ENCODE results near the gene MAPKAP1.

The MAPKAP1 gene

DNA sequence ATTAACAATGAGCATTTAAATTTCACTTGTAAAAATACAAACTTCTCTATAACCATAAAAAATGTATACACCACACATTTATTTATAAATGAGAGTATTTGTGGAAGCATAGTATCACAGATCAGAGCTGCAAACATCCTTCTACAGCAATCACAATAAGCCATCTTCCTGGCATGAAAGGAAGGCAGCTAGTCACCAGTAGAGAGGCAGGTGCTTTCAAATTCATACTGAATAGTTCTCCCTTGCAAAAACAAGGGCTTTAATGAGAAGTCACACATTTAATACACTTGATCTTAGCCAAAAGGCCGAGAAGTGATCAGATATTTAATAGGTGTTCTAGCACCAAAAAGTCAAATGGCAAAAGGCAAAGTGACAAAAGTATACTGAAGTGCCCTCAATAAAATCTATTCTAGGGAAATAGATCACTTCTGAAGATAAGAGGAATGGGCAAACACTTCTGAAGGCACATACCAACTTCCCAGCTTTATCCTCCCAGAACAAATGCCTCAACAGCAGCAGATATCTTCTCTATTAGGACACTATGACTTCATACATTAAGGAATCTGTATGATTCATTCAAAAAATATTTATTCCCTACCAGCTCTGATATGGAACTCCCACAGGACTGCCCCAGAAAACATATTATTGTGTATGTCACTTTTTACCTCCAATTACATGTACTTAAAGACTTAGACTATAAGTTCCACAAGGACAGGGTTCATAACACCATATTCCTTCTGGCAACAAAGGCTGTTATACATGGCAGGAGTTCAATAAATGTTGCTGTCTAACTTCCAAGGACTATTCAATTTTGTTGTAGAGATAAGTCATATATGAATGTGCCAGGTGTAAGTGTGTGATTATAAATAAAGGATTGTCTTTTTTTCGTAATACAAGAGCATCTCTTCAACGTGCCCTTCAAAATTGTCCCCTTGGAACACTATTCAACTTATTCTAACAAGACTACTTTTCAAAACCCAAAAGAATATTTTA lies 31.7 kb downstream of the MAPKAP1 start:
- DNase-seq (ENCODE audit: low spot score) = no peak

DNA sequence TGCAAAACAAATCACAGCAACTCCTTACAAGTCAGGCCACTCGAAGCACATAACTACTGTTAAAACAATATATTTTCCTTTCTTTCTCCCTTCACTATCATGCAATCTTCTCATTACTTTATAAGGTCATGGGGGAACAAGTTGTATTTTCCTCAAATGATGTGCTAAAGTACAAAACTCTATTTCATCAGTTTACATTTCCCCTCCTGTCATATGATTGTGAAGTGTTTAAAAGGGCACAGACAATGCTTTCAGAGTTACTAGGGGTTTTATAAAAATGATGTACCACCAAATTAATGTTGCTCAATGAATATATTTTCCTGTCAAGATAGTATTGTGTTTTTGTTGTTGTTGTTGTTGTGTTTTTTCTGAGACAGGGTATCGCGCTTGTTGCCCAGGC lies 34.1 kb downstream of the MAPKAP1 start:
- DNase-seq (ENCODE audit: low spot score) = no peak

DNA sequence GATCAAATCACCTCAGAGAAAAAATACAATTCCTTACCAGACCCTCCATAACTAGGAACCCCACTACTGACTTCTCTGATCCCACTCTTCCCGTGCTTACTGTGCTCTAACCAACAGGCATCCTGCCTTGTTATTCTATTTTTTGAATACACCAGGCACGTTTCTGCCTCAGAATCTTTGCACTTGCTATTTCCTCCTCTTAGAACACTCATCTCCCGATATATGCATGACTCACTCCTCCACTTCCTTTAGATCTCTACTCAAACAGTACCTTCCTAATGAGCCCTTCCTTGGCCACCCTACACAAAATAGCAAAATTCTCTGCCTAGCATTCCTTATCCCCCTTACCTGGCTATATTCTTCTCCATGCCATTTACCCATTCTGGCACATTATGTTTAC lies 43.9 kb downstream of the MAPKAP1 start:
- DNase-seq (ENCODE audit: low spot score) = no peak

DNA sequence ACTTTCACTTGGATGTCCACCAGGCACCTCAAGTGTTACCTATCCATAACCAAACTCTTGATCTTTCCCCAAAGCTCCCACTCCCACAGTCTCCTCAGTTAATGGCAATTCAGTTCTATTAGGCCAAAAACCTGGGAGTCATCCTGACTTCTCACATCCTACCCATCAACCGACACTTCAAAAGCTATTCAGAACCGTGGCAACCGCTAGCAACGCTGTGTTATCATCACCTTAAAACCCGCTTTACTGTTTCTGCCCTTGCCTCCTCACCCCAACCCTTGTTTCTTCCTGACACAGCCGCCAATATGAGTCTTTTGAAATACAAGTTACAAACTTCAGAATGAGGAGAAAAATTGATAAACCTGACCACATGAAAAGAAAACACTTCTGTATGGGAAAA lies 46.5 kb downstream of the MAPKAP1 start:
- DNase-seq (ENCODE audit: low spot score) = no peak

DNA sequence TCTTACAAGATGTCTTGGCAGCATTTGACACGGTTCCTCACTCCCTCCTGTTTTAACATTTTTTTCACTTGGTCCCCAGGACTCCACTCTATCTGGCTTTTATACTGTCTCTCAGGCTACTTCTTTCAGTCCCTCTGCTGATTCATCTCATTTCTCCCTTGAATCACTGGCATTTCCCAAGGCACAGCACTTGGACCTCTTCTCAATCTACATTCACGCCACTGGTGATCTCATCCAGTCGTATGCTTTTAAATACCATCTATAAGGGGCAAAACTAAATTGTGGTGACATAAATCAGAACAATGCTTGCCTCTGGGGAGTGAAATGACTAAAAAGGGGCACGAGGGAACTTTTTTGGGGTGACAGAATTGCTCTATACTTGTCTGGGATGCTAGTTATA lies 47.1 kb downstream of the MAPKAP1 start:
- no peak for DNase-seq (ENCODE audit: low spot score)

DNA sequence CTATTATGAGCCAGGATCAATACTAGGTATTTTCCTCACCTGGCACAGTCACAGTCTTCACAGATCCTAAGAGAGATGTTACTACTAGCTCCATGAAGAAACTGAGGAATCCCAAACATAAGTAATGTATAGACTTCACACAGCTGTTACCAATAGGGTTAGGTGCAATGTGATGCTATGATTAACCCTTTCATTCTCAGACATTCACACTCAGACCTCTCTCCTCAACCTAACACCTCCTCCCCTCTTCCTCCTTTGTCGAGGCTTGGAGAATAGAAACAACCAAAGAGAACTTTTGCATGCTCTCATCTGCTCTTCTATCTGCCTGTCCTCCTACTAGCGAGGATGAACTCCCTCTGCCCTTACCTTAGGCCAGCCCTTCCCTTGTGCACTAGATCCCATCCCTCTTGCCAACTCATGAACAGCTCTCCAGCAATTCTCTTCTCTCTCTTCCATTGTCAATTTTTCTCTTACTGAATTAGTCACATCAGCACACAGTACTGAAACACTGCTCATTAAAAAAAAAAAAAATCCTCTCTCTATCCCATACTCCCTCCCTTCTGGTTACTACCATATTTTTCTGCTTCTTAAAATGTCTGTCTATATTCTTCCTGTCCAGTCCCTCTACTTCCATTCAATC lies 47.7 kb downstream of the MAPKAP1 start:
- DNase-seq (ENCODE audit: low spot score) = no peak

DNA sequence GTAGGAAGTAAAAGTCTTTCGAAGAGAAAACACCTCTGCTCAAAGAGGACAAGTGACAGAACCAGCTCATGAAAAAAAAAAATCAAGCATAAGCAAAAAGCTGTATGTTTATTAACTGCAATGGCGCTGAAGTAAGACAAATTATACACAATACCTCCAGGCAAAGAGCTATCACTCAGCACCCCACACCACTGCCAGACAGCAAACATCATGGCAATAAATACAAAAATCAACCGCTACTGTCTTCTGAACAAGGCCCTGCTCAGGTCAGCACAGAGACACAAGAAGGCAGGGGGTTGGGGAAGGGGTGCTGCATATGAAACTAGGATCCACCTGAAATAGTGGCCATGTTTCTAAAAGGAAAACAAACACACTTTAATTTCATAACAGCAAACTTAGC lies 50.4 kb downstream of the MAPKAP1 start:
- no peak for DNase-seq (ENCODE audit: low spot score)

DNA sequence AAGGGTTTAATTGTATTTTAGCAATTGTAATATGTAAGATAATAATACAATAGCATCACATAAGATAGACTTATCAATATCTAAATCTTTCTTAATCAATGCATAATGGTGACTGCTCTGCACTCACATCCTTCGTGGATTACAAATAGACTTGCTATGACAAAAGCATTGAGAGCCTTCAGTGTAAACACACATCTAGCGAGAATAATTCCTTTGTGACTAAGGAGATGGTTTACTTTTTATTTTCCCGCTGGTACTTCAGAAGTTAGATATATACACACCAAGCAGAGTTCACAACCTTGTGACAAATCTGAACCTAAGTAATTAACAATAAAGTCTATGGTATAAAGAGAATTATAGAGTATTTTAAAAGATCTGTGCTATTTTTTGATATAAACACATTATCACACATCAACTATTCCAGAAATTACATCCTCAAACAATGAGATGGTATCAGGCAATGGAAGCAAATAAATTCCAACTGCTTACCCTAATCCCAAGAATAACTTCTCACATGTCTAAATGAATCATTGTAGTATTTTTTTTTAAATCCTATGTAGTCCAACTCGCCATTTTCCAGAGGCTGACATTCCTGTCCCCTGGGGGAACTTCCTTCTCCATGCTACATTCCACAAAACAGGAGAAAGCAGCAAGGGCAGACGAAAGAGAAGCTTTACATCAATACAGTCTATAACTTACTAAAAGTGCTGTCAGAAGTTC lies 51.2 kb downstream of the MAPKAP1 start:
- DNase-seq (ENCODE audit: low spot score) = no peak

DNA sequence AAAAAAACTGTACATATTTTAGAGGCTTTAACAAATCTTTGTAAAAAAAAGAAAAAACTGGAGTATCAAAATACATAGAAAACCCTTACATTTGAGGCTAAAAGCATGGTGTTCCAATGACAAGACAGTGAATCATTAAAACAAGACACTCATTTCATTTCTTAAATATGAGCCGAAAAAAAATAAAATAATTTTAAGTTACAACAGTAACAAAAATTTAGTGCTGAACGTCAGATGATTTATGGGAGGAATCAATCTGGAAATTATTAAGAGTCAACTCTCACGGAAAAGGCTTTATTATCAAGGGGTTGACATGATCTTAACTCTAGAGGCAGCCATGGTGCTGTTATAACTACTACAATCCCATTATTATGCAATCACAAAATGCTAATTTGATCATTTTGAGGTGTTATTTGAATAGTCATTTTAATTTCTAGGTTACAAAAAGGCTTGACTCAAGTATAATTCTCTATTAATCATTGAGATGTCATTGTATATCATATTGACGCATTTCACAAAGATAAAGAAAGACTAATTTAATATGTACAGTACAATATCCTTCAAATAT lies 51.9 kb downstream of the MAPKAP1 start:
- no peak for DNase-seq (ENCODE audit: low spot score)

DNA sequence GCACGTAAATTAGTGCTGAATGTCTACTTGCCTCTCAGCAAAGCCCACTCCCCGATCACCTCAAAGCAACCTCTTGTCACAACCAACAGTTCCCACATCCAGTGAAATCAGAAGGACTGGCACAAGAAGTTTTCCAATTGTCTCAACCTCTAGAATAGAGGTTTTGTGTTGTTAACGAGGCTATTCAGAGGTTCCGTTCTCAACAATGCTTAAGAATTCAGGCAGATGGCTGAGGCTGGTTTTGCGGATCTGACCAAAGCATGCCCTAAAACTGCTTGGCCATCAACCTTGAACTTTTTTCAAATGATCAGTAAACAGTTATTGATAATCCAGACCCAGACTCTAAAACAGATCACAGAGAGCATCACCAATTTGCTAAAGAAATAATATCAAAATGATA lies 52.9 kb downstream of the MAPKAP1 start:
- DNase-seq (ENCODE audit: low spot score) = no peak

DNA sequence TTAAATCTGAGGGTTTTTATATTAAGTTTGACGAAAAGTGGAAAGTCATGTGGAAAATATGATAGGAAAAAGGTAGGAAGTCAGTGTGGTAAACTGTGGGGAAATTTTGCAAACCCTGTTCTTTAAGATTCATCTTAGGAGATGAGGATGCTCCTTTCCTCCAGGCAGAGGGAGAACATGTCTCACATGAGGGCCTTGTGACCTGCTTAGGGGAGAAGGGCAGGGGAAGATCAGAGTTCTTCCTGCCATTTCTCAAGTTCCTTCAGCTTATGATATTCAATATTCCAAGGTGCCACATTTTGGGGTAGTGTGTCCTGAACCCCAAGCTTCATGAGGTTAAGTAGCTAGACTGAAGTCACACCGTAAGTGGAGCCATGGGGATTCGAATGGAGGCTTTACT lies 53.7 kb downstream of the MAPKAP1 start:
- DNase-seq (ENCODE audit: low spot score) = no peak

DNA sequence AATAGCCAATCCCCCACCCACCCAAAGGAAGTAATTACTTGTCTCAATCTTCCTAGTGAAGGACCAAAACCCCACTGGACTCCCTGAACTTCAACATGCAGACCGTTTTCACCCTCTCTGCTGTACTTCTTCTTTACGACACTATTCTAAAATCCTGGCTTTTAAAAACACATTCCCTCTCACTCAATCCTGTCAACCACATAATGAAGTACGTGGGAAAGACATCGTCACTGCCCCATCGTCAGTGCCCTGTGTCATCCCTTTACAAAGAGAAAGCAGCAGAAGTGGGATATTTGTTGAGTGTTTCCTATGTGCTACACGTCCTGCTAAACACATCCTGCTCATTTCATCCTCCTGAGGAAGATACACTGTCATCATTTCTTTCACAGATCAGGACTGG lies 54.2 kb downstream of the MAPKAP1 start:
- DNase-seq (ENCODE audit: low spot score) = no peak

DNA sequence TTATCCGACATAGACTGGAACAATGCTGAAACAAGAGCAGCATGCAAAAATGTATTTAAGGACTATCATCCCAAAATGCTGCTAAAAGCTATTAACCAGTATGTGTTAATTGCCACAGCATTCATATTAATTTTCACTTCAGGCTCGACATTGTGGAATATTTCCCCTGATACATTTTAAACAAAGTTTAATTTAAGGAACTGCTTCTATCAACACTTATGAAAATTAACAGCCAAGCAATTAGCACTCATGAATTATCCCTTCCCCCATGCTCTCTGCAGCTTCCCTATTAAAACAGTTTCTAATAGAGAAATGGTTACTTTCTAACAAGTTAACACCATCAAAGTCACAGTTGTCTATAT lies 54.8 kb downstream of the MAPKAP1 start:
- no peak for DNase-seq (ENCODE audit: low spot score)

DNA sequence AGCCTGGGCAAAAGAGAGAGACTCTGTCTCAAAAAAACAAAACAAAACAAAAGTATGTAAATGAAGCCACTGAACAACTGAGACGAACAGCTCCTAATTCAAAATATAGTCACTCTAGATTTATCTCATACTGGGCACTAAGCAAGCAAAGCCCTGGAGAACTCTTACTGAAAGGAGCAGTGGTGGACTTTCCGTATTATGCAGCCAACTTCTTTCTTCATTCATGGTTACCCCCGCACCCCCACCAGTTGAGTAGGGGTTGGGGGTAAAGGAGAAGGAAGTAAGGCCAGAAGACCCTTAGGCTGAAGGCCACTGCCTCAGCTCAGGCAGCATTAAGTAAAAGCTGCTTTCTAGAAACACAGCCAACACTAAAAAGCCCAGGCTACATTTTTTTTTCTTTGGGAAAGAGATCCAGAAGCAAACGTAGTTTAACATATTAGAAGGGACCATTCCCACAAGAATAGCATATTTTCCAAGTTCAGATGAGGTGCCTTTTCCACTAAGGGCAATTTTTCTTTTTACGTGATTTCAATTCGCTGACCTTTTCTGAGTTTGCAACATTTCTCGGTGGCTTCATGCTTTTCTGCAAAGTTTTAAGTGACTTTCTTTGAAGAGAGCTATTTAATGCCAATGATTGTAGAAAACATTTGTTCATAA lies 55.3 kb downstream of the MAPKAP1 start:
- DNase-seq (ENCODE audit: low spot score) = no peak

DNA sequence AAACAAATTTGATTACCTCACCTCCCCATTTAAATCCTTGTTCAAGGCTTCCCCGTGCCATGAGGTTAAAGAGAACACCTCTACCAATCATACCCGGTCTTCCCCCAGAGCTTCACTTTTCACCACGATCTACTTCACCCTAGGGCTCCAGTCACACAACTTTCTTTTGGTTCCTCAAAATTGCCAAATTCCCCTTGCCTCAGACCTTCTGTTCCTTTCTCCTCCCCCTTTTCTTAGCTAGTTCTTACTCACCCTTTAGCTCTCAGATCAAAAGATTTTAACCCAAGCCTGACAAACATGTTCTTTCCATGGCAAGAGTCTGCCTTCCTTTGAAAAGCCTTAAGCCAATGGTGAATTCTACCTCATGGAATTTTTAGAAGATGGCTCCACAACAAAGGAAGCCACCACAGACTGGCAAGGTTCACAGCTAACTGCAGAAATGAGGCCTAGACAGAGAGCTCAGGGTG lies 56.7 kb downstream of the MAPKAP1 start:
- DNase-seq (ENCODE audit: low spot score) = no peak

DNA sequence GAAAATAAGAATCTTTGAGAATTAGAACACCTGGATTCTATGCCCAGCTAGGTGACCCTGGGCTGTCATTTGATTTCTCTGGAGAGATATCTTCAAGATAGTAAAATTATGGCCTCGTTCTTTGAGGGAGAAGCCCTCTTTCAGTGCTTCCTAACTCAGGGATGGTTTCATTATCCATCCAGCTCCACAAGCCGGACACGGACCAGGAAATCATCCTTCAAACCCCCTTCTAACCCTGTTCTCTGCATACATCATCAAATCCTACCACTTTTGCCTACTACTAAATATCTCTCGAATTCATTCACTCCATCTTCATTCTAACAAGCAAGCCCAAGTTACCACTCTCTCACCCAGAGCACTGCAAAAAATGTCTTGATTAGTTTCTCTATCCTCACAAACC lies 57.2 kb downstream of the MAPKAP1 start:
- no peak for DNase-seq (ENCODE audit: low spot score)

DNA sequence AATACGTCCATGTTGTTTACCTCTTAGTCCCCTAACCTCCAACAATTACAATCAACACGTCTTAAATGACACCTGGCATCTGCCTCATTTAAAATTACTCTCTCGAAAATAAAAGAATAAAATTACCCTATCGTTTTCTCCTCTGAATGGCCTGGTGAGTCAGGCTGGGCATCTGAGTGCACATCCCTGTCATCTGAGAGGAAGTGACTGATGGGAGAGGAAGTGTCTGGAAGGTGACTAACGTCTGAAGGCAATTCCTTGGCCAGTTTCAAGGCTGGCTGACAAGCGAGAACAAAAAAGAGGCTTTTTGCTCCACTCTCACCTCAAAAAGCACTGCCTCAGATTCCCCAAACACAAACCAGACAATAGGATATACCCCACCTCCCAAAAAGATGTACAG lies 57.7 kb downstream of the MAPKAP1 start:
- DNase-seq (ENCODE audit: low spot score) = no peak

DNA sequence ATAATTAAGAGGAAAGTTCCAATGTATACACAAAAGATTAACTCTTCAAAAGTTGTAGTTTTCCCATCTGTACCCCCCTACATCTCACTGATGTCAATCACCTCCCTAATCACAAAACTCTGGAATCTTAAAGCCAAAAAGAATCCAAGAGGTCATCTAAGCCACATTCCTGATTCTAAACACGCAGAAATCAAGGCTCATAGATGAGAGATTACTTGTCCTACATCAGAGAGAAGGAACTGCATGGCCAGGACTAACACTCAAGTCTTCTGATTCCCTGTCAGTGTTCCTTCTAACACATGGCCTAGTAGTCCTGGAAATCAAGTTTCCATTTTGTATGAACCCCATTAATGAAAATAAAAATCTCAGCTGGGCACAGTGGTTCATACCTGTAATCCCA lies 58.7 kb downstream of the MAPKAP1 start:
- no peak for DNase-seq (ENCODE audit: low spot score)

DNA sequence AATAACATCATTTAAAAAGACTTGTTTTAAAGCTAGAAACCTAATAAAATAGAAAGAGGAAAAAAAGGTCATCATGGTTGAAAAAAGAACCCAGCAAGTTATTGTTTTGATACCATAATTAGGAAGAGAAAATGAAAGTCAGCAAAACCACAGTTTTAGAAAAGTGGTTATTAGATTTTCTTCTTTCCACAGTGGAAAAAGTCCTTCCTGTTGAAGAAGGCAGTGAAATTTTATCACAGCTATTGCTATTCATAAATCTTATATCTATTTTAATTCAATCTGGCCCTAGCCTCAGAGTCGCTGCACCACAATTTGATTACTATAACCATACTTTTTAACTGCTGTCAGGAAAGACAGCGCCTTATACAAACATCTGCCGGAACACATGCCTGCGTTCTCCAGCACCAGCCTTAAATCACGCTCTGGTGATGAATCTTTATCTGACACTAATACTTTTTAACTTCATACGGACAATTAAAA lies 60.3 kb downstream of the MAPKAP1 start:
- DNase-seq (ENCODE audit: low spot score) = no peak

DNA sequence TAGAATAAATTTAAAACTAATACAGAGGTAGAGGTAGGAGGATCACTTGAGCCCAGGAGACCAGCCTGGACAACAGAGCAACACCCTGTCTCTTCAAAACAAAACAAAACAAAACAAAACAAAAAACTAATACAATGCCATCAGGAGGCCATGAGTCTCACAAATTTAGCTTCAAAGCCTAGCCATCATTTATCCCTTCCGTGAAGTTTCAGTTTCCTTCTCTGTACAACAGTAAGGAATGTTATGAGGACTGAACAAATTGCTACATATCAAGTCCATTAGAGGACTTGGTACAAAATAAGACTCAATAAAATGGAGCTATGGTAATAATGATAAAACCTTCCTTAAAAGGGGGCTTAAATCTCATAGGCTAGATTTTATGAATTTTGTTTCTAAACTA lies 60.8 kb downstream of the MAPKAP1 start:
- DNase-seq (ENCODE audit: low spot score) = no peak

DNA sequence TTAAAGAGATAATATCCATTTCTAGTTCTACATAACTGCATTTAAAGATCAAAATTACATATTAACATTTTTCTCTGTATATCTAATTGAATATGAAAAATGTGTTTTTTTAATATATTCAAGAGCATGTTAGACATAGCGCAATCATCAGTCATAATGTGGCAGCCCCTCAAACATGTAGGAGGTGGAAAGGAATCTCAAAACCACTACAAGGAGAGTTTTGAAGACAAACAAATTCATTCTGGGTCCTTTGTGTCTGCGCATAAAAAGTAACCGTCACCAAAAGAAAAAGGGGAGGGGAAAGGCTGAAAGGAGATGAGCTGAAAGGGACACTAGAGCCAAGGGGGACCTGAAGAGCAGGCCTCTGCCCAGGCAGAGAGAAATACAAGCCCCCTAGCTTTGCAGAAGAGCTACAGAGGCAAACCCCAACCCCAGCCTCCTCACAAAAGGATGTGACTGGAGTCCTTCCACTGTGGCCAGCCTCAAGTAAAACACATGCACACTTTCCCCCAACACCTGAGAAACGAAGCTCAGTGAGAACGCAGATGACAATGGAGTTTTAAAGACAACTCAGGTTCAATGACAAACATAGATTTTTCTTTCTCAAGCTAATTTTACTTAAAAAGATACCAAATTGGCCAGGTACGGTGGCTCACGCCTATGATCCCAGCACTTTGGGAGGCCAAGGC lies 62.0 kb downstream of the MAPKAP1 start:
- DNase-seq (ENCODE audit: low spot score) = no peak

Measured in cerebellar cortex (tissue), 1 donor.